Nephron (organoid): ENCODE measurements around the gene MROH7.

Experiments used
- H3K27ac Mint-ChIP-seq, 3 experiments: 2 replicates each; pipeline ENCODE4 v1.8.0; 2020; ENCODE audit warnings: mixed read lengths in 3 of 3, mild to moderate bottlenecking in 2 of 3, moderate library complexity in 1 of 3
- H3K27me3 Mint-ChIP-seq: 2 replicates; pipeline ENCODE4 v1.8.0; 2021; ENCODE audit warnings: low read depth, mild to moderate bottlenecking, moderate library complexity, mixed read lengths
- H3K36me3 Mint-ChIP-seq: 2 replicates; pipeline ENCODE4 v1.8.0; 2020; ENCODE audit warnings: low read depth, mixed read lengths
- H3K4me1 Mint-ChIP-seq: 2 replicates; pipeline ENCODE4 v1.8.0; 2020; ENCODE audit warnings: mixed read lengths
- H3K4me3 Mint-ChIP-seq, 3 experiments: 2 replicates each; pipeline ENCODE4 v1.8.0; 2020; ENCODE audit warnings: mild to moderate bottlenecking in 3 of 3, mixed read lengths in 3 of 3, moderate library complexity in 2 of 3
- H3K9me3 Mint-ChIP-seq: 2 replicates; pipeline ENCODE4 v1.8.0; 2020; ENCODE audit warnings: mixed read lengths
- TF ChIP-seq, protein P1 (sequence below), 3 experiments: fragments of 200-600 bp; sonication (generic); IDR thresholded peaks; one replicate each; pipeline ENCODE4 v1.5.0; 2021; ENCODE audit warnings: antibody characterized with exemption in 3 of 3; ENCODE audit not compliant: unreplicated experiment in 3 of 3

The MROH7 gene

DNA sequence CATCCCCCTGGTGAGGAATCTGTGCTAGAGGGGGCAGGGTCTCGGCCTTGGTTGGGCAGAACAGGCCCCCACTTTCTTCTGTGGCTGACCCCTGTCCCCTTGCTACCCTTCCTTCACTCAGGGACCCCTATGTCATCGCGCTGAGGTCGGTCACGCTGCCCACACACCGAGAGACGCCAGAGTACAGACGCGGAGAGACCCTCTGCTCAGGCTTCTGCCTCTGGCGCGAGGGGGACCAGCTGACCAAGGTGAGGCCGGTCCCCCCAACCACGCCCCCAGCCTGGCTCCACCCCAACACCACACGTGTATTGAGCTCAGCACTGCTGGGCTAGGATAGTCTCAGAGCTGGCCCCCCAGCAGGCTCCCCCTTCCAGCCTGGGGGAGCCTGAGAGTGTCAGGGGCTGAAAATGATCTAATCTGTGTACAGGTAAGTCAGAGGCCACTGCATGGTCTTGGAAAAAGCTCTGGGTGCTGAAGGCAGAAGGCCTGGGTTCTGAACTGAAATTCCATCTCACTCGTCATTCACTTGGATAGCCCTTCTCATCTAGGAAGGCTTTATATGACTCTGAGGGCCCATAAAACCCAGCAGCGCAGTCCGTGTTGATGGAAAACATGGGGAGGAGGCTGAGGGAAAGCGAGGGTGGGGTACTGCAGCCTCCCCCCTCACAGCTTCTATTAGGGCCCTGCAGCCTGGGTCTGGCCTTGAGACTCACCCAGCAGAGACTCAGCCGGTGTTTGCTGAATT is 33.6 kb upstream of the MROH7 start:
- TF ChIP-seq, protein P1, sequence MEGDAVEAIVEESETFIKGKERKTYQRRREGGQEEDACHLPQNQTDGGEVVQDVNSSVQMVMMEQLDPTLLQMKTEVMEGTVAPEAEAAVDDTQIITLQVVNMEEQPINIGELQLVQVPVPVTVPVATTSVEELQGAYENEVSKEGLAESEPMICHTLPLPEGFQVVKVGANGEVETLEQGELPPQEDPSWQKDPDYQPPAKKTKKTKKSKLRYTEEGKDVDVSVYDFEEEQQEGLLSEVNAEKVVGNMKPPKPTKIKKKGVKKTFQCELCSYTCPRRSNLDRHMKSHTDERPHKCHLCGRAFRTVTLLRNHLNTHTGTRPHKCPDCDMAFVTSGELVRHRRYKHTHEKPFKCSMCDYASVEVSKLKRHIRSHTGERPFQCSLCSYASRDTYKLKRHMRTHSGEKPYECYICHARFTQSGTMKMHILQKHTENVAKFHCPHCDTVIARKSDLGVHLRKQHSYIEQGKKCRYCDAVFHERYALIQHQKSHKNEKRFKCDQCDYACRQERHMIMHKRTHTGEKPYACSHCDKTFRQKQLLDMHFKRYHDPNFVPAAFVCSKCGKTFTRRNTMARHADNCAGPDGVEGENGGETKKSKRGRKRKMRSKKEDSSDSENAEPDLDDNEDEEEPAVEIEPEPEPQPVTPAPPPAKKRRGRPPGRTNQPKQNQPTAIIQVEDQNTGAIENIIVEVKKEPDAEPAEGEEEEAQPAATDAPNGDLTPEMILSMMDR (IDR thresholded peaks at IDR 0.05; ENCODE audit: unreplicated experiment in 3 of 3) = no peak
- no peak overlapping the region for H3K27ac Mint-ChIP-seq
- H3K4me3 Mint-ChIP-seq = no peak overlapping the region
- H3K36me3 Mint-ChIP-seq = no peaks in the 10 kb centered on the region
- H3K4me1 Mint-ChIP-seq = no peaks in the 10 kb centered on the region
- H3K9me3 Mint-ChIP-seq = no peaks in the 10 kb centered on the region
- peaks cover 5% of the 10 kb centered on the region for H3K27me3 Mint-ChIP-seq

DNA sequence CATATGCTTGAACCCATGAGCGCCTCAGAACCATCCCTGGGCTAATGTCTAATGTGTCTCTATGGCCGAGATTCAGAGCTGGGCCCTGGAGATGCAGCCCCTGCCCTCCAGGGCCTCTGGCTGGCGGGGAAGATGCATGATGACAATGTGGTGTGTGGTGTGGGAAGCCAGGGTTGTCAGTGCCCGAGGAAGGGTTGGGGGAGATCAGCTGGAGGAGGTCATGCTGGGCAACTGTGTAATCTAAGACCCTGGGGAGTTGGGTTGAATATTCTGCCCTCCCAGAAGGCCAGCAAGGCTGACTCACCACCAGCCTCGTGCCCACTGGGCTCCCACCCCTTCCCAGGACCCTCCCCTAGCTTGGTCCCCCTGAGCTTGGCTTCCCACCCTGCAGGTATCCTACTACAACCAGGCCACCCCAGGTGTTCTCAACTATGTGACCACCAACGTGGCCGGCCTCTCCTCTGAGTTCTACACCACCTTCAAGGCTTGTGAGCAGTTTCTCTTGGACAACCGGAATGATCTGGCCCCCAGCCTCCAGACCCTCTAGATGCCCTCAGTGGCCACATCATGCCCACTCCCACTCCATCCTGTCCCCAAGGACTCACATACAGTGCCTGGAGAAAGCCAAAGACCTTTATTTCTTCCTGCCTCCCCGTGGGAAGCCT is 32.9 kb upstream of the MROH7 start:
- TF ChIP-seq, protein P1 (IDR thresholded peaks at IDR 0.05; ENCODE audit: unreplicated experiment in 3 of 3) = no peak
- H3K27ac Mint-ChIP-seq = no peak overlapping the region
- H3K27me3 Mint-ChIP-seq = peaks cover 5% of the 10 kb centered on the region
- H3K9me3 Mint-ChIP-seq = no peaks in the 10 kb centered on the region
- H3K4me3 Mint-ChIP-seq = no peak overlapping the region
- no peaks in the 10 kb centered on the region for H3K36me3 Mint-ChIP-seq
- H3K4me1 Mint-ChIP-seq = no peaks in the 10 kb centered on the region

DNA sequence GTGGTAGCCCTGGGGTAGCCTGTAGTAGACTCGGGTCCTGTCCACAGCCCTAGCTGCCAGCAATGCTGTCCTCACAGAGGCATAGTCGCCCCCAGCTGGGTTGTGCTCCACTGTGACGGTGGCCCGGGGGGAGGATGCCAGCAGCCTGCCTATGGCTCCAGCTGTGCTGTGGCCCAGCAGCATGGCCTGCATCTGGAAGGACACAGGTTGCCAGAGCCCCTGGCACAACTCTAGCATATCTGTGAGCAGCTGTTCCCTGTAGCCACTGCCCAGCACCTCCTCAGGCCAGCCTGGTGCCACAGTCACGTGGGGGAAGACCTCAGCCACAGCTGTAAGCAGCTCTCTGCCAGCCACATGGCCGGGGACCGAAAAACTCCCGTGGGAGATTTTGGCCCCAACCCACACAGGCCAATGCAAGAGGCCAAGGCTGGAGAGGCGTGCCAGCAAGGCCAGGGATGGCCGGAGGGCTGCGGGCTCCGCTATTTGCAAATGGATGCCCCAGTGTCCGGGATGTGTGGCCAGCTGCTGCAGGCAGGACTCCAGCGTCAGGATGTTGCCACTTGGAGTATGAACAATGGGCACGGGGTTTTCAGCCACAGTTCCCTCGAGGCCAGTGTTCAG is 32.2 kb upstream of the MROH7 start:
- Mint-ChIP-seq H3K4me3 (no peak overlapping the region), H3K27ac (no peak overlapping the region), H3K27me3 (peaks cover 5% of the 10 kb centered on the region), H3K9me3 (no peaks in the 10 kb centered on the region), H3K36me3 (no peaks in the 10 kb centered on the region), H3K4me1 (no peaks in the 10 kb centered on the region)
- TF ChIP-seq, protein P1 (IDR thresholded peaks at IDR 0.05; ENCODE audit: unreplicated experiment in 3 of 3) = no peak

DNA sequence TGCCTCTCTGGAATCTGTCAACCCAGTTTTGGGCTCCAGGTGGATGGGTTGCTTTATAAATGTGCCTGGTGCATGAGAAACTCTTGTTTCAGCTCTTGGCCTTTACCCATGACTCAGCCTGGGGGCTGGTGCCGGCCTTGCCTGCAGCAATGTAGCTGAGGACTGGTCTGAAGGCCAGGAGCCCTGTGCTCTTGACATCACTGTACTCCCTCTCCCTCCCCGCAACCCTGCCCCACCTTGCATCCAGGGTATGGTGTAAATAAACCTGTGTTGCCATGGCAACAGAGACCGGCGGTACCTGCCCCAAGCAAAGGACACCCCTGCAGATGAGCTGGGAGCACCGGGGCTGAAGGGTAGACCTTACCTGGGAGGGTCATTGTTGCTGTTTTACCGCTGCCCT is 31.5 kb upstream of the MROH7 start:
- no peak overlapping the region for H3K27ac Mint-ChIP-seq
- no peaks in the 10 kb centered on the region for H3K36me3 Mint-ChIP-seq
- H3K4me1 Mint-ChIP-seq = no peaks in the 10 kb centered on the region
- peaks cover 5% of the 10 kb centered on the region for H3K27me3 Mint-ChIP-seq
- H3K4me3 Mint-ChIP-seq = no peak overlapping the region
- TF ChIP-seq, protein P1 (IDR thresholded peaks at IDR 0.05; ENCODE audit: unreplicated experiment in 3 of 3) = no peak
- H3K9me3 Mint-ChIP-seq = no peaks in the 10 kb centered on the region

DNA sequence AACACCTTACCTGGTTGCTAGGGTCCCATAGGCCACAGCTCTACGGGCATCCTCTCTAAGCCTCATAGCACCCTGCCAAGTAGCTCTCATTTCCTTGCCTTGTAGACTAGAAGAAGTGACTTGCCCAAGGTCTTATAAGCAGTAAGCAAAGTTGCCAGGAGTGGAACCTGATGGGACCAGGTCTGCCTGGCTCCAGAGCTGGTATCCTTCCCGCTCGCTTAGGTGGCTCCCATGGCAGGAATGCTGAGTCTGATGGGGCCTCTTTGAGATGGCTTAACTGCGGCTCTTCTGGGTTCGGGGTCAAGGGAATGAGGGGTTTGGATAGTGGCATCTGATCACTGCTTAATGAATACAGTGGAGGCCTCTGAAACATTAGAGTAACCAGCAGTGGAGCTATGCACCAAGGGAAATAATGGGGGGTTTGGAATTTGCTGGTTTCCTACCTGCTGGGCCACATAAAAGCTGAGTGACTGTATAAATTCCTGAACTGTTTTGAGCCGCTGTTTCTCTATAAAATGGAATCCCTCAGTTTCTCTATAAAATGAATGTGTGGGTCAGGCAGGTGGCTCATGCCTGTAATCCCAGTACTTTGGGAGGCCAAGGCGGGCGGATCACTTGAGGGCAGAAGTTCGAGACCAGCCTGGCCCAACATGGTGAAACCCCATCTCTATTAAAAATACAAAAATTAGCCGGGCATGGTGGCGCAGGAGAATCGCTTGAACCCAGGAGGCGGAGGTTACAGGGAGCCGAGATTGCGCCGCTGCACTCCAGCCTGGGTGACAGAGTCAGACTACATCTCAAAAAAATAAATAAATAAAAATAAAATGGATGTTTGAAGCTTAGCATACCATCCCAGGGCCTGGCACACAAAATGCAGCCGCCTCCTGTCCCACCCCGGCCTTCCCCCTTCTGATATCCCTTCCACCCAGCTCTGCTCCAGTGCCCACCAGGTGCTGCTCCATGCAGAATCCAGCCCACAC is 30.7 kb upstream of the MROH7 start:
- Mint-ChIP-seq H3K4me3 (no peak overlapping the region), H3K4me1 (no peaks in the 10 kb centered on the region), H3K27ac (no peak overlapping the region), H3K9me3 (no peaks in the 10 kb centered on the region), H3K36me3 (no peaks in the 10 kb centered on the region), H3K27me3 (peaks cover 9% of the 10 kb centered on the region)
- TF ChIP-seq, protein P1 (IDR thresholded peaks at IDR 0.05; ENCODE audit: unreplicated experiment in 3 of 3) = no peak
